ENCODE data around the gene OR6N1.

The OR6N1 gene

GRCh38 chr1:158809256-158809655, 37.3 kb upstream of the OR6N1 start:
- TF ChIP-seq, protein P1, sequence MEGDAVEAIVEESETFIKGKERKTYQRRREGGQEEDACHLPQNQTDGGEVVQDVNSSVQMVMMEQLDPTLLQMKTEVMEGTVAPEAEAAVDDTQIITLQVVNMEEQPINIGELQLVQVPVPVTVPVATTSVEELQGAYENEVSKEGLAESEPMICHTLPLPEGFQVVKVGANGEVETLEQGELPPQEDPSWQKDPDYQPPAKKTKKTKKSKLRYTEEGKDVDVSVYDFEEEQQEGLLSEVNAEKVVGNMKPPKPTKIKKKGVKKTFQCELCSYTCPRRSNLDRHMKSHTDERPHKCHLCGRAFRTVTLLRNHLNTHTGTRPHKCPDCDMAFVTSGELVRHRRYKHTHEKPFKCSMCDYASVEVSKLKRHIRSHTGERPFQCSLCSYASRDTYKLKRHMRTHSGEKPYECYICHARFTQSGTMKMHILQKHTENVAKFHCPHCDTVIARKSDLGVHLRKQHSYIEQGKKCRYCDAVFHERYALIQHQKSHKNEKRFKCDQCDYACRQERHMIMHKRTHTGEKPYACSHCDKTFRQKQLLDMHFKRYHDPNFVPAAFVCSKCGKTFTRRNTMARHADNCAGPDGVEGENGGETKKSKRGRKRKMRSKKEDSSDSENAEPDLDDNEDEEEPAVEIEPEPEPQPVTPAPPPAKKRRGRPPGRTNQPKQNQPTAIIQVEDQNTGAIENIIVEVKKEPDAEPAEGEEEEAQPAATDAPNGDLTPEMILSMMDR (IDR thresholded peaks at IDR 0.05; ENCODE audit: low read depth, low read length), result no peak
- TF ChIP-seq POLR2A (IDR thresholded peaks at IDR 0.05; ENCODE audit: extremely low read depth, insufficient read length), result no peak
- TF ChIP-seq MAX (IDR thresholded peaks at IDR 0.05; ENCODE audit: low read depth, low read length), result no peak
- TF ChIP-seq MYC (IDR thresholded peaks at IDR 0.05; ENCODE audit: low read depth, low read length), result no peak
- DNase-seq (ENCODE audit: low read depth), result peak; percentile 54
- H3K4me3 ChIP-seq (ENCODE audit: low read depth, low read length), result no peak overlapping the region

DNA sequence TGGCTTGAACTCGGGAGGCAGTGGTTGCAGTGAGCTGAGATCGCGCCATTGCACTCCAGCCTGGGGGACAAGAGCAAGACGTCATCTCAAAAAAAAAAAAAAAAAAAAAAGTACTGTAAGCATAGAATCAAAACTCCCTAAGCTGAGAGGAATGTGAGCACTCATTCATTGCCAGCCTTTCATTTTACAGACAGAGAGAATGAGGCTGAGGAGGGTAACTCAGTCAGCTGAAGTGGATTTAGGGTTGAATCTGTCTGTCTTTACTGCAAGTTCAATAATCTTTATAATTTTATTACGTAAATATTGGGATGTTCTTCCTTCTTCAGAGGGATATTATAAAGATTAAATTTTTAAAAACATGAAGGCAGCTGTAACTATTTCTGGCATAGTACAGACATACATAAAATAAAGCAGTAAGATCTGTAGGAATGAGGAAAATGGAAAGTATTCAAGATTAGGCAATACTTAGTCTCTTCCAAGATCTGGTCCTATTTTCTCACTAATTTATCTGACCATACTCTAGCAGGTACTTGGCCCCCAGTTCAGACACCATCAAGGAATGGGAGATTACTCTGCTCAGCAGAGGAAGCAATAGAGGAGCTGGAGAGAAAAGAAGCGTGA, 35.0 kb upstream of the OR6N1 start:
- H3K4me3 ChIP-seq (ENCODE audit: low read depth, low read length), result no peak overlapping the region
- TF ChIP-seq POLR2A (IDR thresholded peaks at IDR 0.05; ENCODE audit: extremely low read depth, insufficient read length), result no peak
- TF ChIP-seq, protein P1 (IDR thresholded peaks at IDR 0.05; ENCODE audit: low read depth, low read length), result no peak
- no peak for TF ChIP-seq MYC (IDR thresholded peaks at IDR 0.05; ENCODE audit: low read depth, low read length)
- TF ChIP-seq MAX (IDR thresholded peaks at IDR 0.05; ENCODE audit: low read depth, low read length), result no peak
- no peak for DNase-seq (ENCODE audit: low read depth)

DNA sequence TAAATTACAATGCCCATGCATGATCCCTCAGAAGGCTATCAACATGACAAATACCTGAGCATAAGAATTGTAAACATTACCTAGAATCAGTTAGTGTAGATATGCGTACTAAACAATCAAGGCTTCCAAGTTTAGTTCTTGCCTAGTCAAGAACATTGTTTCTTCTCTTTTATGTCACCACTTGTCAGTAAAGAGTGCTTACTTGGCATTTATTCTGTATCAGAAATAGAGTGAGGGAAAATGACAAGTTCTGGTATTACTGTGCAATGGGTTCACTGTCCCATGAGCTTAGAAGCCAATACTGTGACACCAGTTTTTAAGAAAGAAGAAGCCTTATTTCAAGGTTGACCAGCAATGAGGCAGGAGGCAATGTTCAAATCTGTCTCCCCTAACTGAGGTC, 31.7 kb upstream of the OR6N1 start:
- no peak for TF ChIP-seq POLR2A (IDR thresholded peaks at IDR 0.05; ENCODE audit: extremely low read depth, insufficient read length)
- TF ChIP-seq, protein P1 (IDR thresholded peaks at IDR 0.05; ENCODE audit: low read depth, low read length), result no peak
- no peak for TF ChIP-seq MAX (IDR thresholded peaks at IDR 0.05; ENCODE audit: low read depth, low read length)
- H3K4me3 ChIP-seq (ENCODE audit: low read depth, low read length), result no peak overlapping the region
- DNase-seq (ENCODE audit: low read depth), result no peak

DNA sequence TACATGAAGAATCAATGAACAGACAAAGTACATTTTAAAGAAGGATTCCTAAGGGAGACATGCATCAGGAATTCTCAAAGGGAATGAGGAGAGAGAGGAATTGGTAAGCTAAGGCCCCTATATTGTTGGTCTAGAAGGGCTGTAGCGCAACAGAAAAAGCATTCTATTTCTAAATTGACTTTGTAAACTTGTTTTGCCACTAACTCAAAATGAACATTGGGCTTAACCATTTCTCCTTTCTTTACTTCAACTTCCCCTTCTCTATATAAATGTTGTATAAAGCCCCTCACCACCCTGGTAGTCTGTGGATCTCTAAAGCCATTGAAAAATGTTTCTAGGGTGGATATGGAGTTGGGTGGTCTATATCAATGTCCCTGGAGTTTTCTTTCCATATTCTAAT, 29.4 kb upstream of the OR6N1 start:
- TF ChIP-seq MYC (IDR thresholded peaks at IDR 0.05; ENCODE audit: low read depth, low read length) (no peak), POLR2A (IDR thresholded peaks at IDR 0.05; ENCODE audit: extremely low read depth, insufficient read length) (no peak), MAX (IDR thresholded peaks at IDR 0.05; ENCODE audit: low read depth, low read length) (no peak)
- TF ChIP-seq, protein P1 (IDR thresholded peaks at IDR 0.05; ENCODE audit: low read depth, low read length), result no peak

DNA sequence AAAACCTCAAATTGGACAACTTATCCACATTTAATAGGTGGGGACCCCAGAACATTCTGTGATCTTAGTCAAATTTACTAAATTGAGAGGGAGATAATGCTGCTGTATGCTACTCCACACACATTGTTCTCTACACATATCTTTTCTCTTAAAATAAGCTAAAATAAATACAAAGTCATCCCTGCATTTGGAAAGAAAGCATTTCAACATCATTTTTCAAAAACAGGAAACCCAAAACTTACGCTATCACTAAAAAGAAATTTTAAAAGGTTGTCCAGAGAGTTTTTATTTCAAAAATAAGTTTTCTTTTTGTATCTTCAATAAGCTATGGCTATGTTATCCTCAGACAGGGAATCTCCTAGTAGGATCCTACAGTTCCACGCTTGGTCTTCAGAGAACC, 28.5 kb upstream of the OR6N1 start:
- TF ChIP-seq MAX (IDR thresholded peaks at IDR 0.05; ENCODE audit: low read depth, low read length) (no peak), POLR2A (IDR thresholded peaks at IDR 0.05; ENCODE audit: extremely low read depth, insufficient read length) (no peak), MYC (IDR thresholded peaks at IDR 0.05; ENCODE audit: low read depth, low read length) (no peak)
- TF ChIP-seq, protein P1 (IDR thresholded peaks at IDR 0.05; ENCODE audit: low read depth, low read length), result no peak

More for the DNA sequence above, 29.4 kb upstream of the OR6N1 start:
- peak; percentile 22 for DNase-seq (ENCODE audit: low read depth)
- no peak overlapping the region for H3K4me3 ChIP-seq (ENCODE audit: low read depth, low read length)

More for the DNA sequence above, 28.5 kb upstream of the OR6N1 start:
- H3K4me3 ChIP-seq (ENCODE audit: low read depth, low read length), result no peak overlapping the region
- no peak for DNase-seq (ENCODE audit: low read depth)

Data from NB4 (cell line).